Measurements from ENCODE around the gene MLN. TPM values are rescaled to one million over a fixed set of nuclear protein-coding genes. Genes with fewer than 3 reads are reported as not detected.

The MLN gene
- total RNA-seq, 1 donor from 2014 or later = not detected

DNA sequence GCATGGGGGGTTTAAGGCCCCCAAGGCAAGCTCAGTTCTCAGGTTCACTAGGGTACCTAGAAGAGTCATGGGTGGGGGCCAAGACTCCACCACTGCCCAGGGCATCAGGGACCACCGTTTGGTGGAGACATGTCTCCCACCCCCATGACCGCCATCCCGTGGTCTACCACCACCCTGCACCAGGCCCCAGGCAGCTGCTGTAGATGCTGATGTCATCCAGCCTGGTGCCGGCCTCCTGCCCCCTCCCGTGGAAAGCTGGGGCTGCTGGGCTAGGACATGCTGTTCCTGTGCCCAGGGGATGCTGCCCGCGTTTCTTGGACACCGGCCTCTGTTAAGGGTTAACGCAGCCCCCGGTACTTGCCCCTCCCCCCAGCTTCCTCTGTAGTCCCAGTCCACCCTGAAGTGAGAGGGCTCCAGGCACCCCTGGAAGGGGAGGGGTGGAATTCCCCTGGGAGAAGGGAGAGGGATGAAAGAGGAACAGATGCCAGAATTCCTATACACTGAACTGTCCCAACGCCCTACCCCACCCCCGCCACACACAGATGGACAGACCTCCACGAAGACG is 57.7 kb downstream of the MLN start:
- intact Hi-C loops (cut with DNase I) = no loop called here
- DNase-seq (ENCODE audit: low spot score) = peak; percentile 85

DNA sequence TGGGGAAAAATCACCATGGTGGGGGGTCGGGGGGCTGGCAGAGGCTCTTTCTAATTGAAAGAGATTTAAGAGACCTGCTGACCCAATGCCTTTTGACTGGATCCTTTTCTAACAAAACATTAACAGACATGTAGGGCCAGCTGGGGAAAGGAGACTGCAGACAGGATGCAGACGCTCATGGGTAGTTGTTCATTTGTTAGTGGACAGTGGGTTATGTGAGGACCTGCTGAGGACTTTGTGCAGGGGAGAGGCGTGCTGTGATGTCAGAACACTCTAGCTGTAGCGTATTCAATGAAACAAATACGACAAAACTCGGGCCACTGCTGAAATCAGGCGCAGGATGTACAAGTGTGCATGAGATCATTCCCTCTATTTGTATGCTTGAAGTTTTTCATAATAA is 58.3 kb downstream of the MLN start:
- no peak for DNase-seq (ENCODE audit: low spot score)
- intact Hi-C loops (cut with DNase I) = no loop called here

DNA sequence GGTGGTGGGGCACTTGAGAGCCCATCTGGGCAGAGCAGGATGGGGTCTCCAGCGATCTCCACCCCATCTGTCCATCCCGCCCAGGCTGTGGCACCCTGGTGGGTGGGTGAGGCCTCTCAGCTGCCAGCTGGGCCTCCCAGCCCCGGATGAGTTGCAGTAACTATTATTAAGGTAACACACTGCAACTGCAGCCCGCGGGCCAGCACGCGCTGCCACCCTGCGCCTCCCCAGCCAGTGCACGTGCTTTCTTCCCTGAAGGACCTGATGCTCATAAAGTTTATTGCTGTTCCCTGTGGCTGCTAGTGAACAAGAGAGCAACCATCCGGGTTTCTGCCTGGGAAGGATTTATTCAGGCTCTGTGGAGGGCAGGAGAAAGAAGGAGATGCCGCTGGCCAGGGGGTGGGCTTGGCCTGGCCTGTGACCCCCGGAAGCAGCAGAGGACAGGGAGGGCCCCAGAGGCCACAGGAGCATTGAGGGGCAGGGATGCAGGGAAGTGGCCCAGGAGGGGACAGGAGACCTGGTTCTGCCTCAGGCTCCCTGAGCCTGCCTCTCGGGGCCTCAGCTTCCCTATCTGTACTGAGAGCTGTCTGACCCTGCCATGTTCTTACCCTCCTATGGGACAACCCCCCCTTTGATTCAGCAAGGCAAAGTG is 58.8 kb downstream of the MLN start:
- no peak for DNase-seq (ENCODE audit: low spot score)
- intact Hi-C loops (cut with DNase I) = loop anchor here (1.0 kb wide), 1 partner anchor 17 kb away; no protein-coding TSS in a partner anchor

Other genes starting within 250 kb of the MLN start
- 18.8 TPM for gene BAK1, start 223.7 kb downstream of the MLN start, total RNA-seq
- 6.9 TPM for gene ITPR3, start 182.7 kb downstream of the MLN start, total RNA-seq
- 209 TPM for gene UQCC2, start 92.3 kb downstream of the MLN start, total RNA-seq
- gene IP6K3, start 57.1 kb downstream of the MLN start, total RNA-seq = 16.6 TPM
- 29.6 TPM for gene LEMD2, start 14.9 kb downstream of the MLN start, total RNA-seq

All from cardiac septum (tissue), 1 donor.